ENCODE measurements around the gene SLC24A2. TPM values are rescaled to one million over a fixed set of nuclear protein-coding genes. Genes with fewer than 3 reads are reported as not detected.

The SLC24A2 gene
- polyA plus RNA-seq, 1 donor (not counting 4 experiments of a cell fraction or from before 2014, with no cell fraction given), result not detected

- Histone ChIP-seq H3K4me3 (ENCODE audit: control insufficient read depth in 2 of 3, extremely low read depth in 1 of 3, insufficient read depth in 2 of 3, low read depth in 1 of 3, low read length in 3 of 3) (no peak overlapping the region), H3K27me3 (ENCODE audit: control insufficient read depth, extremely low read depth, insufficient read depth, low read length) (peaks cover 3% of the 10 kb centered on the region), H3K9me1 (ENCODE audit: control insufficient read depth, extremely low read depth, insufficient read depth, low read length) (no peaks in the 10 kb centered on the region), H3K27ac (ENCODE audit: control insufficient read depth, insufficient read depth, low read length) (no peak overlapping the region), H3K4me1 (ENCODE audit: control insufficient read depth, extremely low read depth, insufficient read depth, low read length) (no peaks in the 10 kb centered on the region), H3K4me2 (ENCODE audit: control insufficient read depth, extremely low read depth, insufficient read depth, low read depth, low read length) (no peak overlapping the region), H2AFZ (ENCODE audit: control insufficient read depth, low read length) (no peak overlapping the region), H3K9ac (ENCODE audit: control insufficient read depth, extremely low read depth, insufficient read depth, low read length) (no peak overlapping the region), H3K79me2 (ENCODE audit: control insufficient read depth, insufficient read depth, low read length) (no peaks in the 10 kb centered on the region), H4K20me1 (ENCODE audit: control insufficient read depth, extremely low read depth, insufficient read depth, low read length) (no peaks in the 10 kb centered on the region), H3K9me3 (ENCODE audit: control insufficient read depth, low read depth, low read length) (no peaks in the 10 kb centered on the region), H3K36me3 (ENCODE audit: control insufficient read depth in 2 of 2, extremely low read depth in 1 of 2, insufficient read depth in 2 of 2, low read length in 2 of 2) (no peaks in the 10 kb centered on the region)
- FAIRE-seq, result no peak
- TF ChIP-seq EZH2 (IDR thresholded peaks at IDR 0.05; ENCODE audit: low read length), result no peak
- no peak for DNase-seq (ENCODE audit: low read depth, low spot score)
- dilution Hi-C loops (cut with MboI; ENCODE audit: extremely low pct_ligation_motif_present, low sequenced_read_pairs), result no loop called here
Observed at GRCh38 chr9:19804431-19804830, 15.6 kb upstream of the SLC24A2 start.

GRCh38 chr9:19800884-19801283 lies 12.0 kb upstream of the SLC24A2 start:
- dilution Hi-C loops (cut with MboI; ENCODE audit: extremely low pct_ligation_motif_present, low sequenced_read_pairs), result no loop called here
- Histone ChIP-seq H3K27ac (ENCODE audit: control insufficient read depth, insufficient read depth, low read length) (no peak overlapping the region), H3K27me3 (ENCODE audit: control insufficient read depth, extremely low read depth, insufficient read depth, low read length) (no peaks in the 10 kb centered on the region), H3K4me1 (ENCODE audit: control insufficient read depth, extremely low read depth, insufficient read depth, low read length) (no peaks in the 10 kb centered on the region), H3K36me3 (ENCODE audit: control insufficient read depth in 2 of 2, extremely low read depth in 1 of 2, insufficient read depth in 2 of 2, low read length in 2 of 2) (no peaks in the 10 kb centered on the region), H2AFZ (ENCODE audit: control insufficient read depth, low read length) (no peak overlapping the region), H3K9ac (ENCODE audit: control insufficient read depth, extremely low read depth, insufficient read depth, low read length) (no peak overlapping the region), H3K4me3 (ENCODE audit: control insufficient read depth in 2 of 3, extremely low read depth in 1 of 3, insufficient read depth in 2 of 3, low read depth in 1 of 3, low read length in 3 of 3) (no peak overlapping the region), H3K9me3 (ENCODE audit: control insufficient read depth, low read depth, low read length) (no peaks in the 10 kb centered on the region), H3K9me1 (ENCODE audit: control insufficient read depth, extremely low read depth, insufficient read depth, low read length) (no peaks in the 10 kb centered on the region), H3K79me2 (ENCODE audit: control insufficient read depth, insufficient read depth, low read length) (no peaks in the 10 kb centered on the region), H3K4me2 (ENCODE audit: control insufficient read depth, extremely low read depth, insufficient read depth, low read depth, low read length) (no peak overlapping the region), H4K20me1 (ENCODE audit: control insufficient read depth, extremely low read depth, insufficient read depth, low read length) (no peaks in the 10 kb centered on the region)
- TF ChIP-seq EZH2 (IDR thresholded peaks at IDR 0.05; ENCODE audit: low read length), result no peak
- DNase-seq (ENCODE audit: low read depth, low spot score) (no peak), FAIRE-seq (no peak)

- H3K4me2 ChIP-seq (ENCODE audit: control insufficient read depth, extremely low read depth, insufficient read depth, low read depth, low read length), result no peak overlapping the region
- no peak overlapping the region for H3K27ac ChIP-seq (ENCODE audit: control insufficient read depth, insufficient read depth, low read length)
- no peak overlapping the region for H3K4me3 ChIP-seq (ENCODE audit: control insufficient read depth in 2 of 3, extremely low read depth in 1 of 3, insufficient read depth in 2 of 3, low read depth in 1 of 3, low read length in 3 of 3)
- H4K20me1 ChIP-seq (ENCODE audit: control insufficient read depth, extremely low read depth, insufficient read depth, low read length), result no peaks in the 10 kb centered on the region
- TF ChIP-seq EZH2 (IDR thresholded peaks at IDR 0.05; ENCODE audit: low read length) (no peak), CTCF (optimal IDR thresholded peaks at IDR 0.05 in 1 of 3, IDR thresholded peaks at IDR 0.05 in 1 of 3, conservative IDR thresholded peaks at IDR 0.05 in 1 of 3; ENCODE audit: extremely low read depth in 1 of 3, insufficient read depth in 2 of 3, low read length in 3 of 3) (no peak)
- dilution Hi-C loops (cut with MboI; ENCODE audit: extremely low pct_ligation_motif_present, low sequenced_read_pairs), result no loop called here
- no peaks in the 10 kb centered on the region for H3K9me3 ChIP-seq (ENCODE audit: control insufficient read depth, low read depth, low read length)
- H3K79me2 ChIP-seq (ENCODE audit: control insufficient read depth, insufficient read depth, low read length), result no peaks in the 10 kb centered on the region
- no peaks in the 10 kb centered on the region for H3K27me3 ChIP-seq (ENCODE audit: control insufficient read depth, extremely low read depth, insufficient read depth, low read length)
- H3K9ac ChIP-seq (ENCODE audit: control insufficient read depth, extremely low read depth, insufficient read depth, low read length), result no peak overlapping the region
- H3K9me1 ChIP-seq (ENCODE audit: control insufficient read depth, extremely low read depth, insufficient read depth, low read length), result no peaks in the 10 kb centered on the region
- no peak for DNase-seq (ENCODE audit: low read depth, low spot score)
- no peak overlapping the region for H2AFZ ChIP-seq (ENCODE audit: control insufficient read depth, low read length)
- FAIRE-seq, result no peak
- no peaks in the 10 kb centered on the region for H3K36me3 ChIP-seq (ENCODE audit: control insufficient read depth in 2 of 2, extremely low read depth in 1 of 2, insufficient read depth in 2 of 2, low read length in 2 of 2)
- H3K4me1 ChIP-seq (ENCODE audit: control insufficient read depth, extremely low read depth, insufficient read depth, low read length), result no peaks in the 10 kb centered on the region
Observed at GRCh38 chr9:19799784-19800183, 10.9 kb upstream of the SLC24A2 start.

Measured in keratinocyte (primary cell).